Measurements from ENCODE around the gene RPS6KA2.
"Not testable (repeated sequence)": the region's sequence is repeated elsewhere in the genome, so short reads cannot be mapped to it uniquely, and the experiment has no call there.

DNA sequence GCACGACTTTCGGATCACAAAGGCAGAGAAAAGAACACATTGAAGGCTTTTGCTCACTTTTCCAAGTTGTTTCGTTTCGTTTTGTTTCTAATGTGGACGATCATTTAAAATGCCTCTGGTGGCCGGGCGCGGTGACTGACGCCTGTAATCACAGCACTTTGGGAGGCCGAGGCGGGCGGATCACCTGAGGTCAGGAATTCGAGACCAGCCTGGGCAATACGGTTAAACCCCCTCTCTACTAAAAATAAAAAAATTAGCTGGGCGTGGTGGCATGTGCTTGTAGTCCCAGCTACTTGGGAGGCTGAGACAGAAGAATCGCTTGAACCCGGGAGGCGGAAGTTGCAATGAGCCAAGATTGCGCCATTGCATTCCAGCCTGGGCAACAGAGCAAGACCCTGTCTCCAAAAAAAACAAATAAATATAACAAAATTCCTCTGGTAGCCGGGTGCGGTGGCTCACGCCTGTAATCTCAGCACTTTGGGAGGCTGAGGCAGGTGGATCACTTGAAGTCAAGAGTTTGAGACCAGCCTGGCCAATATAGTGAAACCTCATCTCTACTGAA is 243.2 kb downstream of the RPS6KA2 start:
- not testable (repeated sequence) for TF ChIP-seq POLR2A (IDR thresholded peaks at IDR 0.05; ENCODE audit: low read depth, low read length); MYC (IDR thresholded peaks at IDR 0.05; ENCODE audit: low read depth, low read length); EZH2 (IDR thresholded peaks at IDR 0.05; ENCODE audit: borderline replicate concordance, low read depth, low read length, severe bottlenecking); POLR2AphosphoS5 (IDR thresholded peaks at IDR 0.05; ENCODE audit: insufficient read depth, low read depth, low read length); GATA2 (IDR thresholded peaks at IDR 0.05; ENCODE audit: insufficient read depth, insufficient read length, low read depth, low read length)
- TF ChIP-seq, protein P1, sequence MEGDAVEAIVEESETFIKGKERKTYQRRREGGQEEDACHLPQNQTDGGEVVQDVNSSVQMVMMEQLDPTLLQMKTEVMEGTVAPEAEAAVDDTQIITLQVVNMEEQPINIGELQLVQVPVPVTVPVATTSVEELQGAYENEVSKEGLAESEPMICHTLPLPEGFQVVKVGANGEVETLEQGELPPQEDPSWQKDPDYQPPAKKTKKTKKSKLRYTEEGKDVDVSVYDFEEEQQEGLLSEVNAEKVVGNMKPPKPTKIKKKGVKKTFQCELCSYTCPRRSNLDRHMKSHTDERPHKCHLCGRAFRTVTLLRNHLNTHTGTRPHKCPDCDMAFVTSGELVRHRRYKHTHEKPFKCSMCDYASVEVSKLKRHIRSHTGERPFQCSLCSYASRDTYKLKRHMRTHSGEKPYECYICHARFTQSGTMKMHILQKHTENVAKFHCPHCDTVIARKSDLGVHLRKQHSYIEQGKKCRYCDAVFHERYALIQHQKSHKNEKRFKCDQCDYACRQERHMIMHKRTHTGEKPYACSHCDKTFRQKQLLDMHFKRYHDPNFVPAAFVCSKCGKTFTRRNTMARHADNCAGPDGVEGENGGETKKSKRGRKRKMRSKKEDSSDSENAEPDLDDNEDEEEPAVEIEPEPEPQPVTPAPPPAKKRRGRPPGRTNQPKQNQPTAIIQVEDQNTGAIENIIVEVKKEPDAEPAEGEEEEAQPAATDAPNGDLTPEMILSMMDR (IDR thresholded peaks at IDR 0.05; ENCODE audit: extremely low read depth in 1 of 2, insufficient read depth in 1 of 2, low read depth in 1 of 2, low read length in 2 of 2) = not testable (repeated sequence)

Data from endothelial cell of umbilical vein (primary cell).